ENCODE results near the gene AIP. TPM values are rescaled to one million over a fixed set of nuclear protein-coding genes. Genes with fewer than 3 reads are reported as not detected.

AIP gene
- total and polyA plus RNA-seq, 8 donors, result 20.2 to 45.8 (median 25.6) TPM

DNA sequence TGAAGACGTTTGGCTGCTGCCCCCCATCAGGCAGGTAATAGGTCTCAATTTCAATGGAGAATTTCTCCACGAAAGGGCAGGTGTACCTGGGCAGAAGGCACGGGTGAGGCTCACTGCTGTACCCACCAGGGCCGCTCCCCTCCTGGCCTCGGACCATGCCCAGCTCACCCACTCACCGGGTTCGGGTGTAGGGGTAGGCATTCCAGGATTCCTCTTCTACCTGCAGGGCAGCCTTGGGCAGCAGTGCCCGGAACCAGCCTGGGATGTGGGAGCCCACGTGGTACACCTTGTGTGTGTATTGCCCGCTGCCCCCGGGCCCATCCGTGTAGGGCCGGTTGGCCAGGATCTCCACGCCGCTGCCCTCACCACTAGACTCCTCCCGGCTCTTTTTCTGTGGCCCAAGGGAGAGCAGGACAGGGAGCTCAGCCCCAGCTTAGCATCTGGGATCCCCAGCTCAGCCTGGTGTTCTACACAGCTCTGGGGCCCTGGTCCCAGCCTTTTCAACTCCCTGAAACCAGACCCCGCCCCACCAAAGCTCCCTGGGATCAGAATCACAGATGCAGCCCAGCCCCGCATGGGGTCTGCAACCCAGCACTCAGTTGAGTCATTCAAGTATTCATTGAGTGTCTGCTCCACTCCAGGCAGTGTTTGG is 19.6 kb downstream of the AIP start:
- Histone ChIP-seq H3K4me3 (no peak overlapping the region), H3K4me1 (peaks cover 0 to 26% (median 12%) of the 10 kb centered on the region in 3 donors), H3K9me3 (no peaks in the 10 kb centered on the region), H3K36me3 (no peaks in the 10 kb centered on the region), H3K27me3 (no peaks in the 10 kb centered on the region), H3K27ac (no peak overlapping the region)
- TF ChIP-seq, protein P1, sequence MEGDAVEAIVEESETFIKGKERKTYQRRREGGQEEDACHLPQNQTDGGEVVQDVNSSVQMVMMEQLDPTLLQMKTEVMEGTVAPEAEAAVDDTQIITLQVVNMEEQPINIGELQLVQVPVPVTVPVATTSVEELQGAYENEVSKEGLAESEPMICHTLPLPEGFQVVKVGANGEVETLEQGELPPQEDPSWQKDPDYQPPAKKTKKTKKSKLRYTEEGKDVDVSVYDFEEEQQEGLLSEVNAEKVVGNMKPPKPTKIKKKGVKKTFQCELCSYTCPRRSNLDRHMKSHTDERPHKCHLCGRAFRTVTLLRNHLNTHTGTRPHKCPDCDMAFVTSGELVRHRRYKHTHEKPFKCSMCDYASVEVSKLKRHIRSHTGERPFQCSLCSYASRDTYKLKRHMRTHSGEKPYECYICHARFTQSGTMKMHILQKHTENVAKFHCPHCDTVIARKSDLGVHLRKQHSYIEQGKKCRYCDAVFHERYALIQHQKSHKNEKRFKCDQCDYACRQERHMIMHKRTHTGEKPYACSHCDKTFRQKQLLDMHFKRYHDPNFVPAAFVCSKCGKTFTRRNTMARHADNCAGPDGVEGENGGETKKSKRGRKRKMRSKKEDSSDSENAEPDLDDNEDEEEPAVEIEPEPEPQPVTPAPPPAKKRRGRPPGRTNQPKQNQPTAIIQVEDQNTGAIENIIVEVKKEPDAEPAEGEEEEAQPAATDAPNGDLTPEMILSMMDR (IDR thresholded peaks at IDR 0.05), result no peak
- no peak for FAIRE-seq
- DNase-seq, result peak in 2 of 6 donors; percentile 43 to 74
- intact Hi-C loops (cut with DNase I), result loop anchor here in 1 of 3 donors (10.0 kb wide), 1 partner anchor 88 kb away; the partner anchor contains the start of gene CARNS1
- no peak for ATAC-seq
- WGBS, 2 donors, result 94 to 97% methylated on average over 18 of the region's 18 CpGs

DNA sequence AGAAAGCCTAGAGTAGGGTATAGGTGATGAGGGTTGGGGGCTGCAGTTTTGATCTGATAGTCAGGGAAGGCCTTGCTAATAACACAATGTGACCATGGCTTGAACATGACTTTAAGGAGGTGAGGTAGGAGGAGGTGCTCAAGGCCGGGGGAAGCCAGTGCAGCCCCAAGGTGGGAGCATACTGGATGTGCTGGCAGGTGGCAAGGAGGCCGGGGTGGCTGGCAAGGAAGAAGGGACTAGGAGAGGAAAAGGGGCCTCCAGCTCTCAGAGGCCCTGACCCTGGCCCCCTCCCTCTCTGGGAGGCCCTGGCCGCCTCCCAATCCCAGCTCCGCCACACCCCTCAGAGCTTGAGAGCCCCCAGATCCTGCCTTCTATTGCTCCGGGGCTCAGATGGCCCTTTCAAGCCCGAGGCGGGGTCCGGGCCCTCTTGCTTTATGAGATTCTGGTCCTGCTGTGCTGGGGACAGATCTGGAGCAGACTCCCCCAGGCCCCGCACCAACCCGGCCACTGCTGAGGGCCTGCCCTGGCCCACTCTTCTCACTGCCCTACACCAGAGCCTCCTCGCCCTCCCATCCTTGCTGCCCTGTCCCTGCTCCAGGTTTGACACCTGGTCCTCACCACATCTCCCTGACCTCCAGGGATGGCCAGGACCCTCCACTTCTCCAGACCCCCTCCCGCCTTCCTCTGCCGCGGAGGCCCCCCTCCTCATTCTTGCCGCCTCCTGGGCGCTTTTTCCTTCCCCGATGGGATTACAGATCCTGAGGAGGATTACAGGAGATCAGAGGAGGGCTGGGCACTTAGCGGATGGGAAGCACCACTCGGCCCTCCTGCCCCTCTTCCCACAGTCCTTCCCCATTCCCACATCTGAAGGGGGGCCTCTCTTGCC is 20.5 kb downstream of the AIP start:
- ATAC-seq (no peak), DNase-seq (peak in 2 of 6 donors; percentile 45 to 79), FAIRE-seq (no peak)
- Histone ChIP-seq H3K36me3 (no peaks in the 10 kb centered on the region), H3K4me1 (peaks cover 0 to 26% (median 12%) of the 10 kb centered on the region in 3 donors), H3K27me3 (no peaks in the 10 kb centered on the region), H3K9me3 (no peaks in the 10 kb centered on the region), H3K4me3 (peak overlapping the region in 2 of 4 donors; percentile 85 to 86), H3K27ac (no peak overlapping the region)
- intact Hi-C loops (cut with DNase I), result loop anchor here in 1 of 3 donors (10.0 kb wide), 1 partner anchor 89 kb away; the partner anchor contains the start of gene CARNS1
- TF ChIP-seq, protein P1 (IDR thresholded peaks at IDR 0.05), result no peak
- 83 to 84% methylated on average over 19 of the region's 19 CpGs for WGBS, 2 donors

DNA sequence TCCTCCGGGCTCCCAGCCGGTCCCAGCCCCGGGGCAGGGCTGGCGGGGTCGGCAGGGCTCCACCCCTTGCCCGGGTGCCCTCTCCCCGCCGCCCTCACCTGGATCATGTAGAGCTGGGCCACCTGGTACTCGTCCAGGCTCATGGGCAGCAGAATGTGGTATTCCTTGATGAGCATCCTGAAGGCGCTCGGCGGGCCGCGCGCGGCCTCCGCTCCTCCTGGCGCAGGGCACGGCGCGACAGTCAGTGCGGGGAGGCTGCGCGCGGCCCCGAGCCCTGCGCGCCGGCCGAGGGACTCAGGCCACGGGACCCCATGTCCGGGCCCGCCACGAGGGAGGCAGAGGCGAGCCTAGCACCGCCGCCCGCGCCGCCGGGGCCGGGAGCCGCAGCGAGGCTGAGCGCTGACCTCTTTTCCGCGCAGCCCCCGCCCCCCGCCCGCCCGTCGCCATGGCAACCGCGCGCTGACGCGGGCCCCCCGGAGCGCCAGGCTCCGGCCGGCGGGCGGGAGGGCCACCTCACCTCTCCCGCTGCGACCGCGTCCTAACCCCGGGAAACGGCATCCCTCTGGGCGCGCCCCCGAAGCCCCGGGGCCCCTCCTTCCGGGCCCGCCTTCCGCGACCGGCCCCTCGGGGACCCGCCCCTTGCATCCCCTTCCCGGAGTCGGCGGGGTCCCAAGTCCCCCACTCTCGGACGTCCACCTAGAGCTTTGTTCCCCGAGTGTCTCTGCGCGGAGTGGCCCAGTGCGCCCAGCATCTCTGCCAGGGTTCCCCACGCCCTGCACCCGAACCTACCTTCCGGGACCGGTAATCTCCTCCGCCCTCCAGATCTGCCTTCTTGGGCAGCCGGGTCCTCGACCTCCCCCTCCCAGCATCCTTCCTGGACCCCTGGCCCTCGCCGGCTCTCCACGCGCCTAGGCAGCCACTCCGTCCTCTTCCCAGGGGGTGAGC is 21.5 kb downstream of the AIP start:
- FAIRE-seq (no peak), DNase-seq (peak in 5 of 6 donors; percentile 43 to 90 (median 70))
- peak overlapping the region; percentile 95 to 98 (median 96) for H3K27ac ChIP-seq

More for the DNA sequence above, 21.5 kb downstream of the AIP start:
- H3K4me3 ChIP-seq, result peak overlapping the region; percentile 63 to 86 (median 80)
- H3K27me3 ChIP-seq, result no peaks in the 10 kb centered on the region
- H3K9me3 ChIP-seq, result no peaks in the 10 kb centered on the region
- ATAC-seq, result no peak
- no peaks in the 10 kb centered on the region for H3K36me3 ChIP-seq
- WGBS, 2 donors, result 2% methylated on average over 38 to 101 of the region's 101 CpGs
- intact Hi-C loops (cut with DNase I), result loop anchor here in 1 of 3 donors (10.0 kb wide), 1 partner anchor 89 kb away; the partner anchor contains the start of gene CARNS1
- TF ChIP-seq, protein P1 (IDR thresholded peaks at IDR 0.05), result no peak
- peaks cover 0 to 26% (median 12%) of the 10 kb centered on the region in 3 donors for H3K4me1 ChIP-seq

Data from pancreas (tissue), 10 donors.